RWPE1 (cell line): Measurements from ENCODE around the gene UTS2B.

Source experiments
- CTCF ChIA-PET: fragments of 350-600 bp; sonication (Branson Sonifier 250); formaldehyde crosslinking; extraction: SDS; loops from one replicate; lab custom pipeline; 2021; lab: Yijun Ruan, JAX
- POLR2A ChIA-PET: fragments of 400-600 bp; formaldehyde crosslinking; extraction: SDS; loops from one replicate; lab custom pipeline; 2020; ENCODE audit warnings: antibody characterized with exemption; ENCODE audit not compliant: low non-redundant PET; lab: Yijun Ruan, JAX
- DNase-seq: peaks from one replicate; pipeline ENCODE4 v3.0.0; 2012; ENCODE audit warnings: low spot score
- H3K27ac ChIP-seq: fragments of 450-650 bp; 2 replicates; pipeline ENCODE4 v1.5.1; 2017
- TF ChIP-seq, protein P1 (sequence below): fragments of 450-650 bp; conservative IDR thresholded peaks from 2 replicates; pipeline ENCODE4 v1.5.1; 2017; ENCODE audit warnings: low read depth, mild to moderate bottlenecking

The UTS2B gene

DNA sequence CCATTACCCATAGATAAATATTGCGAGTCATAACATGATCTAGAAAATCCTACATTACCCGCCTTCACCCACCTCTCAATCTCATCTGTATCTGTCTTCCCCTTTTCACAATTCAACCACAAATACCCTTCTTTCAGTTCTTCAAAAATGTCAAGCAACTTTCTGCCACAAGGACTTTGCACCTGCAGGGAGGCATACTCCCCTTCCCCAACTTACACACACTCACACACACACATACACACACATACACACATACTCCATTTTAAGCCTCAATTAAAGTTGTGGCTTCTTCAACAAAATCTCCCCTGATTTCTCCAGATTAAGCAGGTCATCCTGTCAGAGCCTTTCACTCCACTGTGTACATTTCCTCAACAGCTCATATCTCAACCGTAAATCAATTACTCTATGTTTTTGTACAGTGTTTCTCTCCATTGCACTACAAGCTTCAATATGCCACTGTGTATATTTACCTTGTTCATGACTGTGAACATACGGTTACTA is 34.2 kb downstream of the UTS2B start:
- TF ChIP-seq, protein P1, sequence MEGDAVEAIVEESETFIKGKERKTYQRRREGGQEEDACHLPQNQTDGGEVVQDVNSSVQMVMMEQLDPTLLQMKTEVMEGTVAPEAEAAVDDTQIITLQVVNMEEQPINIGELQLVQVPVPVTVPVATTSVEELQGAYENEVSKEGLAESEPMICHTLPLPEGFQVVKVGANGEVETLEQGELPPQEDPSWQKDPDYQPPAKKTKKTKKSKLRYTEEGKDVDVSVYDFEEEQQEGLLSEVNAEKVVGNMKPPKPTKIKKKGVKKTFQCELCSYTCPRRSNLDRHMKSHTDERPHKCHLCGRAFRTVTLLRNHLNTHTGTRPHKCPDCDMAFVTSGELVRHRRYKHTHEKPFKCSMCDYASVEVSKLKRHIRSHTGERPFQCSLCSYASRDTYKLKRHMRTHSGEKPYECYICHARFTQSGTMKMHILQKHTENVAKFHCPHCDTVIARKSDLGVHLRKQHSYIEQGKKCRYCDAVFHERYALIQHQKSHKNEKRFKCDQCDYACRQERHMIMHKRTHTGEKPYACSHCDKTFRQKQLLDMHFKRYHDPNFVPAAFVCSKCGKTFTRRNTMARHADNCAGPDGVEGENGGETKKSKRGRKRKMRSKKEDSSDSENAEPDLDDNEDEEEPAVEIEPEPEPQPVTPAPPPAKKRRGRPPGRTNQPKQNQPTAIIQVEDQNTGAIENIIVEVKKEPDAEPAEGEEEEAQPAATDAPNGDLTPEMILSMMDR: no peak
- ChIA-PET CTCF (no interaction called here), POLR2A (no interaction called here)
- no peak overlapping the region for H3K27ac ChIP-seq
- no peak for DNase-seq

DNA sequence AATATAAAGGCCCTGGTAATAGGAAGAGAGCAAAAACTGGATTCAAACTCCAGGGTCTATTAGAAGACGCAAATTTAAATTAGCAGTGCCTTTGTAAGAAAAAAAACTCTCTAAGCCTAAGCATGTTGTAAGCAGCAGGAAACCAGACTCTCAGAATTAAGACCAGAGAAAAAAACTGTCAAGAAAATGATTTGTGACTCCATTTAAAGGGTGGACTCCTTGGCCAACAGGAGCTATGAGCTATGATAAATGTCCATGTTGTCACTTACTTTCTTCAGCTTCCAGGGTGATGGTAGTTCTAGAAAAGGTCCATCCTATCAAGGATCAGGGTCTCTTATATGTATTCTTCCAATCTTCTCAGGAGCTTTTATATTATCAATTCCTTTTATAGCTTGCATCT is 36.0 kb downstream of the UTS2B start:
- CTCF ChIA-PET: interaction anchor here (0.6 kb wide), 1 partner anchor 397 kb away, joined by 3 read pairs; no protein-coding TSS in a partner anchor

DNA sequence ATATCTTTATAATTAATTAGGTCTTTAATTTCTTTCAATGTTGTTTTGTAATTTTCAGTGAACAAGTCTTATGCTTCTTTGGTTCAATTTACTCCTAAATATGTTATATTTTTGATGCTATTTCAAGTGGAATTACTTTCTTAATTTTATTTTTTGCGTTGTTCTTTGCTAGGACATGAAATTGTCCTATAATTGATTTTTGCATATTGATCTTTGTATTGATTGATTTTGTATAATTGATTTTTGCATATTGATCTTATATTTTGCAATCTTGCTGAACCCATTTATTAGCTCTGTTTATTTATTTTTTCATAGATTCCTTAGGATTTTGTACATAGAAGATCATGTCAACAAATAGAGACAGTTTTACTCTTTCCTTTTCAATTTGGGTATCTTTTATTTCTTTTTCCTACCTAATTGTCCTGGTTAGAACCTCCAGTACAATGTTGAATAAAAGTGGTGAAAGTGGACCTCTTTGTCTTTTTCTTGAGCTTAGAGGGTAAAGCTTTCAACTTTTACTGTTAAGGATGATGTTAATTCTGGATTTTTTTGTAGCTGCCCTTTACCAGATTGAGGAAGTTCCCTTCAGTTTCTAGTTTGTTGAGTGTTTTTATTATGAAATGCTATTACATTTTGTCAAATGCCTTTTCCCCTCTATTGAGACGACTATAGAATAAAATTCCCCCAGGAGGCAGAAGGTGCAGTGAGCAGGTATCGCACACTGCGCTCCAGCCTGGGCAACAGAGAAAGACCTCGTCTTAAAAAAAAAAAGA is 37.9 kb downstream of the UTS2B start:
- no peak for DNase-seq
- CTCF ChIA-PET: interaction anchor here (0.9 kb wide), 1 partner anchor 25 kb away, joined by 3 read pairs; no protein-coding TSS in a partner anchor
- POLR2A ChIA-PET: no interaction called here

More for the DNA sequence above, 36.0 kb downstream of the UTS2B start:
- no peak overlapping the region for H3K27ac ChIP-seq
- POLR2A ChIA-PET: no interaction called here
- TF ChIP-seq, protein P1: no peak
- DNase-seq: no peak

DNA sequence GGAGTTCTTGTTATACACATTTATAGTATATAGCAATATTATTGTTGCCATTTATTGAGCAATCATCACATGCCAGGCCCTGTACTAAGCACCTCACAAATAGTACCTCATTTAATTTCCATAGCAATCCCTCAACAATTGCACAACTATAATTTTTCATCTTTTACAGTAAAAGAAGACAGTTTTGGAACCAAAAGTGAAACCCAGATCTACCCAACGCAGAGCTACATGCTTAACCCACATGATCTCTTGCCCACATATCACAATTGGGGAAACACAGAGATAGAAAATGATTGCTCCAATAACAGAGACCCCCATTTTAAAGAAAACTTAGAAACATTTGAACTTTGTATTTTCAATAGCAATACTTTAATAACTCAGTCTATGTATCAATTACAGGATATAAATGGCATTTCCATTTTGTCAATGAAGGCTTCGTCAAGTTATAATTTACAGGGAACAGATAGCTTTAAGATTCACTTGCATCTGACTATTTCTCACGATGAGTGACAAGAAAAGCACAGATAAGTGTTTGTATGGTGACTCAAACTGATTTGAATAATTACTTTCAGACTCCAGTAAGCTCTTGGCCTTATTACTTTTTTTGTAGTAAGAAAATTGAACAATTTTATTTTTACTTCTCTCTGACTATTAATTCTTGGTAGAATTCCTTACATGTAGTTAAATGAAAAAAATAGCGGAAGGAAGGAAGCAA is 39.9 kb downstream of the UTS2B start:
- TF ChIP-seq, protein P1: no peak
- no peak overlapping the region for H3K27ac ChIP-seq
- ChIA-PET POLR2A (no interaction called here), CTCF (interaction anchor here (0.7 kb wide), 1 partner anchor 99 kb away, joined by 3 read pairs; no protein-coding TSS in a partner anchor)
- DNase-seq: no peak

More for the DNA sequence above, 37.9 kb downstream of the UTS2B start:
- no peak overlapping the region for H3K27ac ChIP-seq
- TF ChIP-seq, protein P1: no peak

DNA sequence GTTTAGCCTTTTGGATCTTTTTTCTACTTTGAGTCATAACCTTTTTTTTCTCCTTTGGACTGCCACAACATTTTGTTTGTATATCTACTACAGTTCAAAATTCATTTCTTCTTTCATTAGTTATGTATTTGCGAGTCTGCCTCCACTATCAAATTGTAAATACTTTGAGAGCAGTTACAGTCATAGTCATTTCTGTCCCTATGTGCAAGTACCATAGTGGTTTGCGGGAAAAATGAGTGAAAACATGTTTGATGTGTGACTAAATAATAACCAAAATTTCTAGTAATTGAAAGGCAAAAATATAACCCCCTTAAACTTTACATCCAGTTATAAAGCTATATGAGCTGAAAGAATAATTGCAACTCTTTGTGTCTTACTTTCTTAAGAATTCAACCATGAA is 46.9 kb downstream of the UTS2B start:
- CTCF ChIA-PET: interaction anchor here (0.7 kb wide), 1 partner anchor 37 kb away, joined by 3 read pairs; no protein-coding TSS in a partner anchor
- no peak overlapping the region for H3K27ac ChIP-seq
- DNase-seq: no peak
- POLR2A ChIA-PET: no interaction called here
- TF ChIP-seq, protein P1: no peak
